IMR-90 (cell line): ENCODE data around the gene HLA-DPA1. TPM values are rescaled to one million over a fixed set of nuclear protein-coding genes. Genes with fewer than 3 reads are reported as not detected.

ENCODE experiments used
- ATAC-seq: fragments of 200-7000 bp; cut with Tn5 transposase; 2 replicates; pipeline ENCODE4 v1.9.1; 2020; ENCODE audit warnings: low read depth, mild to moderate bottlenecking, moderate library complexity
- BruUV-seq: library from RNA; stranded (reverse); fragments of 400-500 nt; replicated peaks from 2 replicates; lab custom pipeline; 2021; lab: Mats Ljungman, UMichigan
- CTCF ChIA-PET: fragments of 300-600 bp; formaldehyde crosslinking; extraction: SDS; loops from one replicate; lab custom pipeline; 2021; ENCODE audit warnings: antibody characterized with exemption; lab: Yijun Ruan, JAX
- POLR2A ChIA-PET: fragments of 300-600 bp; sonication (Branson Sonifier 250); formaldehyde crosslinking; loops from one replicate; lab custom pipeline; 2022; ENCODE audit warnings: antibody characterized with exemption; ENCODE audit not compliant: unreplicated experiment; lab: Charles Lee
- DNase-seq: peaks from one replicate; pipeline ENCODE4 v3.0.0; 2013
- H2AFZ ChIP-seq: replicated peaks from 2 replicates; pipeline ENCODE3; 2013; ENCODE audit warnings: low read length, mild to moderate bottlenecking; ENCODE audit not compliant: poor library complexity
- H2AK5ac ChIP-seq: 2 replicates; pipeline ENCODE4 v1.6.1; 2013; ENCODE audit warnings: low read depth, low read length, inconsistent platforms
- H2AK9ac ChIP-seq: replicated peaks from 2 replicates; pipeline ENCODE3; 2013; ENCODE audit warnings: mild to moderate bottlenecking, low read depth, low read length, moderate library complexity; ENCODE audit not compliant: poor library complexity
- H2BK120ac ChIP-seq: 2 replicates; pipeline ENCODE4 v1.6.1; 2013; ENCODE audit warnings: low read depth, low read length, inconsistent platforms
- H2BK15ac ChIP-seq: 3 replicates; pipeline ENCODE4 v1.6.1; 2013; ENCODE audit warnings: low read depth, low read length, inconsistent platforms
- H2BK20ac ChIP-seq: 2 replicates; pipeline ENCODE4 v1.6.1; 2013; ENCODE audit warnings: low read depth, mild to moderate bottlenecking, inconsistent platforms, low read length, moderate library complexity
- H2BK5ac ChIP-seq: 2 replicates; pipeline ENCODE4 v1.6.1; 2013; ENCODE audit warnings: mild to moderate bottlenecking, low read depth, low read length, inconsistent platforms; ENCODE audit not compliant: poor library complexity, severe bottlenecking
- H3K14ac ChIP-seq: replicated peaks from 2 replicates; pipeline ENCODE4 v1.6.1; 2013; ENCODE audit warnings: low read depth, low read length, inconsistent platforms
- H3K18ac ChIP-seq: 2 replicates; pipeline ENCODE4 v1.6.1; 2013; ENCODE audit warnings: low read depth, low read length, control low read depth
- H3K23ac ChIP-seq: 2 replicates; pipeline ENCODE4 v1.6.1; 2013; ENCODE audit warnings: low read depth, low read length, inconsistent platforms
- H3K27ac ChIP-seq: 2 replicates; pipeline ENCODE4 v1.5.1; 2013; ENCODE audit warnings: mild to moderate bottlenecking, control low read depth, low read length; ENCODE audit not compliant: insufficient read depth
- H3K27me3 ChIP-seq: 2 replicates; pipeline ENCODE4 v1.6.1; 2013; ENCODE audit warnings: low read length; ENCODE audit not compliant: control insufficient read depth, insufficient read depth
- H3K36me3 ChIP-seq: 2 replicates; pipeline ENCODE4 v1.6.1; 2013; ENCODE audit warnings: low read length, mixed read lengths; ENCODE audit not compliant: control insufficient read depth, insufficient read depth
- H3K4ac ChIP-seq: 2 replicates; pipeline ENCODE4 v1.6.1; 2013; ENCODE audit warnings: low read depth, low read length, inconsistent platforms
- H3K4me1 ChIP-seq: 2 replicates; pipeline ENCODE4 v1.6.1; 2013; ENCODE audit warnings: low read length, mixed read lengths; ENCODE audit not compliant: control insufficient read depth, insufficient read depth
- H3K4me2 ChIP-seq: 2 replicates; pipeline ENCODE4 v1.6.1; 2013; ENCODE audit warnings: low read depth, mild to moderate bottlenecking, control low read depth, low read length, moderate library complexity
- H3K4me3 ChIP-seq: 2 replicates; pipeline ENCODE4 v1.5.1; 2013; ENCODE audit warnings: low read depth, mild to moderate bottlenecking, control low read depth, low read length, moderate library complexity; ENCODE audit not compliant: insufficient read depth
- H3K56ac ChIP-seq: 2 replicates; pipeline ENCODE4 v1.6.1; 2013; ENCODE audit warnings: low read length, inconsistent platforms; ENCODE audit not compliant: insufficient read depth; ENCODE audit errors: extremely low read depth
- H3K79me1 ChIP-seq, 2 experiments: 2 replicates each; pipeline ENCODE4 v1.6.1; 2013; ENCODE audit warnings: low read length in 2 of 2, inconsistent platforms in 1 of 2, low read depth in 1 of 2
- H3K9ac ChIP-seq: 2 replicates; pipeline ENCODE4 v1.6.1; 2013; ENCODE audit warnings: low read depth, low read length, control low read depth
- H3K9me1 ChIP-seq: 2 replicates; pipeline ENCODE4 v1.6.1; 2013; ENCODE audit warnings: low read length, inconsistent platforms; ENCODE audit not compliant: insufficient read depth
- H3K9me3 ChIP-seq: 2 replicates; pipeline ENCODE4 v1.6.1; 2013; ENCODE audit warnings: low read length; ENCODE audit not compliant: control insufficient read depth, insufficient read depth
- H4K20me1 ChIP-seq: 2 replicates; pipeline ENCODE4 v1.6.1; 2013; ENCODE audit warnings: low read length, inconsistent platforms; ENCODE audit not compliant: insufficient read depth
- H4K5ac ChIP-seq: 2 replicates; pipeline ENCODE4 v1.6.1; 2013; ENCODE audit warnings: mild to moderate bottlenecking, low read depth, low read length, control low read depth
- H4K8ac ChIP-seq, 2 experiments: 2 replicates each; pipeline ENCODE4 v1.6.1; 2013; ENCODE audit warnings: low read depth in 2 of 2, low read length in 2 of 2, control low read depth in 1 of 2, inconsistent platforms in 1 of 2
- H4K91ac ChIP-seq: 2 replicates; pipeline ENCODE4 v1.6.1; 2013; ENCODE audit warnings: low read depth, low read length, inconsistent platforms; ENCODE audit not compliant: insufficient read depth
- BHLHE40 ChIP-seq: fragments of 150-350 bp; IDR thresholded peaks from 2 replicates; pipeline ENCODE4 v1.6.1; 2016; ENCODE audit warnings: mild to moderate bottlenecking, low read depth, low read length
- CEBPB ChIP-seq: IDR thresholded peaks from 2 replicates; pipeline ENCODE4 v1.6.1; 2012; ENCODE audit warnings: low read depth, low read length, improper control_type of control experiment
- CHD1 ChIP-seq: IDR thresholded peaks from 2 replicates; pipeline ENCODE4 v1.6.1; 2012; ENCODE audit warnings: low read depth, low read length, improper control_type of control experiment
- CTCF ChIP-seq: conservative IDR thresholded peaks from 2 replicates; pipeline ENCODE4 v1.5.1; 2012; ENCODE audit warnings: mild to moderate bottlenecking, low read depth, low read length, improper control_type of control experiment
- ELK1 ChIP-seq: fragments of 150-350 bp; IDR thresholded peaks from 2 replicates; pipeline ENCODE4 v1.6.1; 2016; ENCODE audit warnings: low read depth, mild to moderate bottlenecking, low read length, moderate library complexity, borderline replicate concordance
- FOS ChIP-seq: fragments of 150-350 bp; IDR thresholded peaks from 2 replicates; pipeline ENCODE4 v1.6.1; 2016; ENCODE audit warnings: low read depth, low read length
- MAFK ChIP-seq: IDR thresholded peaks from 2 replicates; pipeline ENCODE4 v1.6.1; 2012; ENCODE audit warnings: low read depth, low read length, improper control_type of control experiment
- MAZ ChIP-seq: IDR thresholded peaks from 2 replicates; pipeline ENCODE4 v1.6.1; 2012; ENCODE audit warnings: low read depth, mild to moderate bottlenecking, low read length, improper control_type of control experiment, moderate library complexity, borderline replicate concordance
- MXI1 ChIP-seq: IDR thresholded peaks from 2 replicates; pipeline ENCODE4 v1.6.1; 2012; ENCODE audit warnings: low read depth, mild to moderate bottlenecking, low read length, moderate library complexity, borderline replicate concordance
- NFE2L2 ChIP-seq: fragments of 150-350 bp; IDR thresholded peaks from 2 replicates; pipeline ENCODE4 v1.6.1; 2016; ENCODE audit warnings: low read depth, mild to moderate bottlenecking, low read length
- POLR2A ChIP-seq: IDR thresholded peaks from 2 replicates; pipeline ENCODE4 v1.6.1; 2012; ENCODE audit warnings: mild to moderate bottlenecking, low read depth, low read length
- RAD21 ChIP-seq: IDR thresholded peaks from 2 replicates; pipeline ENCODE4 v1.6.1; 2012; ENCODE audit warnings: low read length, improper control_type of control experiment
- RCOR1 ChIP-seq: IDR thresholded peaks from 2 replicates; pipeline ENCODE4 v1.6.1; 2012; ENCODE audit warnings: mild to moderate bottlenecking, low read length, improper control_type of control experiment; ENCODE audit not compliant: insufficient replicate concordance
- RFX5 ChIP-seq: IDR thresholded peaks from 2 replicates; pipeline ENCODE4 v1.8.0; 2012; ENCODE audit warnings: low read depth, mild to moderate bottlenecking, low read length, moderate library complexity
- SMC3 ChIP-seq: fragments of 150-350 bp; IDR thresholded peaks from 2 replicates; pipeline ENCODE4 v1.6.1; 2016; ENCODE audit warnings: low read depth, mild to moderate bottlenecking, antibody characterized with exemption, low read length, moderate library complexity
- USF2 ChIP-seq: fragments of 150-350 bp; IDR thresholded peaks from 2 replicates; pipeline ENCODE4 v1.6.1; 2017; ENCODE audit warnings: mild to moderate bottlenecking, antibody characterized with exemption, low read length, low read depth
- dilution Hi-C: fragments of 300-500 bp; cut with HindIII; formaldehyde crosslinking; loops from one replicate; pipeline ENCODE4 v1.14.3; 2018; ENCODE audit warnings: low sequenced_read_pairs; ENCODE audit not compliant: unreplicated experiment
- in situ Hi-C: fragments of 300-500 bp; cut with MboI; formaldehyde crosslinking; loops from 3 replicates; pipeline ENCODE4 v1.14.3; 2019; ENCODE audit warnings: low sequenced_read_pairs, inconsistent platforms, mixed read lengths
- intact Hi-C: fragments of 100-400 bp; cut with micrococcal nuclease; formaldehyde crosslinking; loops from 2 replicates; pipeline ENCODE4 v1.10.0; 2022
- polyA plus RNA-seq, 3 experiments: library from polyadenylated mRNA; depleted of rRNA; stranded (reverse); fragments of >200 nt; gene quantifications; 2 replicates each; pipeline ENCODE4 v1.2.3, GENCODE V29; 2012; ENCODE audit warnings: low replicate concordance in 1 of 3
- total RNA-seq: library from RNA; depleted of rRNA; stranded (reverse); fragments of >200 nt; gene quantifications from 2 replicates; pipeline ENCODE4 v1.2.3, GENCODE V29; 2012

HLA-DPA1 gene
- total and polyA plus RNA-seq, 2 of the 4 experiments (the other 2 are of a cell fraction), result not detected

- Histone ChIP-seq H2BK120ac (no peak overlapping the region), H4K5ac (no peak overlapping the region), H3K4ac (no peak overlapping the region), H2AFZ (no peak overlapping the region), H4K8ac (no peak overlapping the region), H3K23ac (no peak overlapping the region), H2BK5ac (no peak overlapping the region), H3K27ac (no peak overlapping the region), H3K79me1 (no peaks in the 10 kb centered on the region), H2BK20ac (no peak overlapping the region), H3K18ac (no peak overlapping the region), H3K9me3 (no peaks in the 10 kb centered on the region), H2AK5ac (no peak overlapping the region), H3K4me3 (no peak overlapping the region), H4K20me1 (no peaks in the 10 kb centered on the region), H2AK9ac (no peak overlapping the region), H3K27me3 (peaks cover 38% of the 10 kb centered on the region), H3K4me2 (no peak overlapping the region), H4K91ac (no peak overlapping the region), H3K9me1 (no peaks in the 10 kb centered on the region), H3K36me3 (no peaks in the 10 kb centered on the region), H2BK15ac (no peak overlapping the region), H3K9ac (no peak overlapping the region), H3K56ac (no peak overlapping the region), H3K14ac (no peak overlapping the region), H3K4me1 (no peaks in the 10 kb centered on the region; the same call in 1 of the 2 replicates)
- in situ Hi-C loops, result no loop called here
- no peak for ATAC-seq
- dilution Hi-C loops, result no loop called here
- BruUV-seq, result no TSS peak
- intact Hi-C loops, result no loop called here
- ChIA-PET CTCF (interaction anchor here (1.1 kb wide), 1 partner anchor 134 kb away, joined by 6 read pairs; no protein-coding TSS in a partner anchor), POLR2A (no interaction called here)
- DNase-seq, result no peak
- TF ChIP-seq SMC3, result no peak
- no peak for TF ChIP-seq CHD1
- TF ChIP-seq RAD21, result no peak
- no peak for TF ChIP-seq CEBPB
- TF ChIP-seq USF2, result no peak
- no peak for TF ChIP-seq NFE2L2
- TF ChIP-seq ELK1, result no peak
- TF ChIP-seq FOS, result no peak
- no peak for TF ChIP-seq MXI1
- no peak for TF ChIP-seq MAZ
- TF ChIP-seq RFX5, result no peak
- TF ChIP-seq RCOR1, result no peak
- no peak for TF ChIP-seq CTCF
- TF ChIP-seq POLR2A, result no peak
- TF ChIP-seq BHLHE40, result no peak
- TF ChIP-seq MAFK, result no peak
Observed at GRCh38 chr6:33114406-33114805, 41.0 kb upstream of the HLA-DPA1 start.
